Measurements from ENCODE around the gene RAPGEF4. TPM values are rescaled to one million over a fixed set of nuclear protein-coding genes. Genes with fewer than 3 reads are reported as not detected.

Gene RAPGEF4
- polyA plus RNA-seq, 1 experiment, result 1.3 TPM

- ChIA-PET POLR2A (no interaction called here), CTCF (interaction anchor here (1.8 to 4.4 kb wide), 2 partner anchors 13 to 139 kb away, joined by 5 to 39 read pairs; no protein-coding TSS in a partner anchor)
- Histone ChIP-seq H3K9me3 (ENCODE audit: control insufficient read depth, insufficient read depth, low read length) (peaks cover 3% of the 10 kb centered on the region; the same call in 1 of the 2 replicates), H3K27ac (ENCODE audit: low read depth, low read length) (no peak overlapping the region), H3K27me3 (ENCODE audit: control insufficient read depth, insufficient read depth, low read length) (no peaks in the 10 kb centered on the region), H3K4me3 (ENCODE audit: low read depth, low read length) (no peak overlapping the region)
- TF ChIP-seq, protein P1, sequence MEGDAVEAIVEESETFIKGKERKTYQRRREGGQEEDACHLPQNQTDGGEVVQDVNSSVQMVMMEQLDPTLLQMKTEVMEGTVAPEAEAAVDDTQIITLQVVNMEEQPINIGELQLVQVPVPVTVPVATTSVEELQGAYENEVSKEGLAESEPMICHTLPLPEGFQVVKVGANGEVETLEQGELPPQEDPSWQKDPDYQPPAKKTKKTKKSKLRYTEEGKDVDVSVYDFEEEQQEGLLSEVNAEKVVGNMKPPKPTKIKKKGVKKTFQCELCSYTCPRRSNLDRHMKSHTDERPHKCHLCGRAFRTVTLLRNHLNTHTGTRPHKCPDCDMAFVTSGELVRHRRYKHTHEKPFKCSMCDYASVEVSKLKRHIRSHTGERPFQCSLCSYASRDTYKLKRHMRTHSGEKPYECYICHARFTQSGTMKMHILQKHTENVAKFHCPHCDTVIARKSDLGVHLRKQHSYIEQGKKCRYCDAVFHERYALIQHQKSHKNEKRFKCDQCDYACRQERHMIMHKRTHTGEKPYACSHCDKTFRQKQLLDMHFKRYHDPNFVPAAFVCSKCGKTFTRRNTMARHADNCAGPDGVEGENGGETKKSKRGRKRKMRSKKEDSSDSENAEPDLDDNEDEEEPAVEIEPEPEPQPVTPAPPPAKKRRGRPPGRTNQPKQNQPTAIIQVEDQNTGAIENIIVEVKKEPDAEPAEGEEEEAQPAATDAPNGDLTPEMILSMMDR (IDR thresholded peaks at IDR 0.05; ENCODE audit: low read depth, low read length), result no peak
- no peak for DNase-seq (ENCODE audit: low read depth, low spot score)
Observed at GRCh38 chr2:172944794-172945509, 209.3 kb downstream of the RAPGEF4 start.

- ChIA-PET POLR2A (no interaction called here), CTCF (interaction anchor here (1.8 to 4.4 kb wide), 2 partner anchors 13 to 139 kb away, joined by 5 to 39 read pairs; no protein-coding TSS in a partner anchor)
- no peak for DNase-seq (ENCODE audit: low read depth, low spot score)
- Histone ChIP-seq H3K27me3 (ENCODE audit: control insufficient read depth, insufficient read depth, low read length) (no peaks in the 10 kb centered on the region), H3K27ac (ENCODE audit: low read depth, low read length) (no peak overlapping the region), H3K9me3 (ENCODE audit: control insufficient read depth, insufficient read depth, low read length) (no peaks in the 10 kb centered on the region), H3K4me3 (ENCODE audit: low read depth, low read length) (no peak overlapping the region)
- TF ChIP-seq, protein P1 (IDR thresholded peaks at IDR 0.05; ENCODE audit: low read depth, low read length), result no peak
Observed at GRCh38 chr2:172945510-172945850, 209.8 kb downstream of the RAPGEF4 start.

GRCh38 chr2:172947461-172948153 is 212.0 kb downstream of the RAPGEF4 start:
- Histone ChIP-seq H3K27me3 (ENCODE audit: control insufficient read depth, insufficient read depth, low read length) (no peaks in the 10 kb centered on the region), H3K9me3 (ENCODE audit: control insufficient read depth, insufficient read depth, low read length) (no peaks in the 10 kb centered on the region), H3K27ac (ENCODE audit: low read depth, low read length) (no peak overlapping the region), H3K4me3 (ENCODE audit: low read depth, low read length) (no peak overlapping the region)
- TF ChIP-seq, protein P1 (IDR thresholded peaks at IDR 0.05; ENCODE audit: low read depth, low read length), result no peak
- ChIA-PET CTCF (interaction anchor here (1.2 to 4.4 kb wide), 3 partner anchors 16 to 141 kb away, joined by 3 to 39 read pairs (median 7); no protein-coding TSS in a partner anchor), POLR2A (no interaction called here)
- no peak for DNase-seq (ENCODE audit: low read depth, low spot score)

DNA sequence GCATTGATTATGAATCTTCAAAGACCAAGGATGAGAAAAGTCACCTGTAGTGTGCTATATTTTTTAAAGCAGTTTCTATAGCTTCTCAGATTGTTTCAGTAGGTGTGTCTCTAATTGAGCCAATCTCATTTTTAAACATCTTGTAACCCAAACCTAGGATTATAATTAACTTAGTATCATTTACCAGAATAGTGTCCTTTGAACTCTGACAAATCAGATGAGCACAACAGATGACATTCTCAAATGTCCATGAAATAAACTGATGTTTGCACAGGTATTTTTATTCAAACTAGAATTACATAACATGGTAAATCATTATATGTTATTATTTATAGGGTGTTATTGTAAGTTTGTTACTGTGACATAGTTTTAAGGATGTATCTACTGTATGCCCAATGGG is 213.9 kb downstream of the RAPGEF4 start:
- no peak overlapping the region for H3K27ac ChIP-seq (ENCODE audit: low read depth, low read length)
- no peak overlapping the region for H3K4me3 ChIP-seq (ENCODE audit: low read depth, low read length)
- TF ChIP-seq, protein P1 (IDR thresholded peaks at IDR 0.05; ENCODE audit: low read depth, low read length), result no peak
- POLR2A ChIA-PET, result no interaction called here
- H3K27me3 ChIP-seq (ENCODE audit: control insufficient read depth, insufficient read depth, low read length), result no peaks in the 10 kb centered on the region
- no peaks in the 10 kb centered on the region for H3K9me3 ChIP-seq (ENCODE audit: control insufficient read depth, insufficient read depth, low read length)
- CTCF ChIA-PET, result interaction anchor here (2.0 kb wide), 1 partner anchor 18 kb away, joined by 10 read pairs; no protein-coding TSS in a partner anchor
- DNase-seq (ENCODE audit: low read depth, low spot score), result no peak

DNA sequence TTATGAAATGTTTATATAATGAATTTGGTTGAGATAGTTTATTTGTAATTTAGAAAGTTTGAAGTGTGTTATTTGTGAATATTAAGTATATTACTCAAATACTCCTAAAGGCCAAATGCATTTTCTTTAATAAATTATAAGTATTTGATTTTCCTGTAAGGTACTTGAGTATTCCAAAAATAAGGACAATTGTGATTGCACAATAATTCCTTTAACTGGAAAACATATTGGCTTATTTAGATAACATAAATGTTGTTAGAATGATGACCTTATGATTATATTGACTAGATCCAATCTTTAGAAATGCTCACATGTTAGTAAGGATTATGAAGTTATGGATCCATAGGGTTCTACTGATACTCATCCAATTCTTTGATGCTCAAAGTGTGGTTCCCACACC is 214.9 kb downstream of the RAPGEF4 start:
- Histone ChIP-seq H3K27ac (ENCODE audit: low read depth, low read length) (no peak overlapping the region), H3K27me3 (ENCODE audit: control insufficient read depth, insufficient read depth, low read length) (no peaks in the 10 kb centered on the region), H3K9me3 (ENCODE audit: control insufficient read depth, insufficient read depth, low read length) (no peaks in the 10 kb centered on the region; the same call in 1 of the 2 replicates), H3K4me3 (ENCODE audit: low read depth, low read length) (no peak overlapping the region)
- TF ChIP-seq, protein P1 (IDR thresholded peaks at IDR 0.05; ENCODE audit: low read depth, low read length), result no peak
- DNase-seq (ENCODE audit: low read depth, low spot score), result no peak
- CTCF ChIA-PET, result interaction anchor here (1.3 to 2.0 kb wide), 2 partner anchors 19 kb away, joined by 5 to 10 read pairs; no protein-coding TSS in a partner anchor
- POLR2A ChIA-PET, result no interaction called here
